ENCODE measurements around the gene HCN2.

The HCN2 gene

DNA sequence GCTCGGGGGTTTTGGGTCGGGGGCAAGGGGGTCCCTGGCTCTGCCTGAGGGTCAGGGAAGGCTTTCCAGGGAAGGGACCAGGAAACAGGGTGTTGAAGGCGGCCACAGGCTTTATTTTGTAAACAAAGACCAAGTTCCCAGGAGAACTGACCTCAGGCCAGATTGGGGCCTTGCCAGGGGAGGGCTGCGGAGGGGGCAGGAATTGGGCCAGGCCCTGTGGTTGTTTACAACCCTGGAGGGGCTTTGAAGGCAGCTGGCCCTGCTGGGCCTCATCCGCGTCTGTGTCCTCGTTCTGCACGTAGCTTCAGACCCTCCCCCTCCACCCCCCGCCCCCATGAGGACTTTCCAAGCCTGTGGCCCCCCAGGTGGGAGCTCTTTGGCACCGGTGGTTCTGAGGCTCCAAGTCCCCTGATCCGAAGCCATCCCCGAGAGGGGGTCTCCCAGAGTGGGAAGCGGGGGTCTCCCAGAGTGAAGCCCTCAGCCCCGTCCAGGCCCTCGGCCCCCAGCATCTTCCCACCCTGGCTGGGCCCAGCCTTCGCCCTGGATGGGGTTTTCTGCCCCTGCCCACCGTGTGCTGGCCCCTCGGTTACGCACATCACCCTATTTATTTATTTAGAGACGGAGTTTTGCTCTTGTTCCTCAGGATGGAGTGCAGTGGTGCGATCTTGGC lies 30.8 kb upstream of the HCN2 start:
- no peak for DNase-seq (ENCODE audit: extremely low spot score)
- TF ChIP-seq, protein P1, sequence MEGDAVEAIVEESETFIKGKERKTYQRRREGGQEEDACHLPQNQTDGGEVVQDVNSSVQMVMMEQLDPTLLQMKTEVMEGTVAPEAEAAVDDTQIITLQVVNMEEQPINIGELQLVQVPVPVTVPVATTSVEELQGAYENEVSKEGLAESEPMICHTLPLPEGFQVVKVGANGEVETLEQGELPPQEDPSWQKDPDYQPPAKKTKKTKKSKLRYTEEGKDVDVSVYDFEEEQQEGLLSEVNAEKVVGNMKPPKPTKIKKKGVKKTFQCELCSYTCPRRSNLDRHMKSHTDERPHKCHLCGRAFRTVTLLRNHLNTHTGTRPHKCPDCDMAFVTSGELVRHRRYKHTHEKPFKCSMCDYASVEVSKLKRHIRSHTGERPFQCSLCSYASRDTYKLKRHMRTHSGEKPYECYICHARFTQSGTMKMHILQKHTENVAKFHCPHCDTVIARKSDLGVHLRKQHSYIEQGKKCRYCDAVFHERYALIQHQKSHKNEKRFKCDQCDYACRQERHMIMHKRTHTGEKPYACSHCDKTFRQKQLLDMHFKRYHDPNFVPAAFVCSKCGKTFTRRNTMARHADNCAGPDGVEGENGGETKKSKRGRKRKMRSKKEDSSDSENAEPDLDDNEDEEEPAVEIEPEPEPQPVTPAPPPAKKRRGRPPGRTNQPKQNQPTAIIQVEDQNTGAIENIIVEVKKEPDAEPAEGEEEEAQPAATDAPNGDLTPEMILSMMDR (IDR thresholded peaks at IDR 0.05; ENCODE audit: control extremely low read depth, extremely low read depth, low read depth, missing control alignments), result no peak
- ChIA-PET POLR2A (no interaction called here), CTCF (no interaction called here)

GRCh38 chr19:560121-560520 lies 29.6 kb upstream of the HCN2 start:
- TF ChIP-seq, protein P1 (IDR thresholded peaks at IDR 0.05; ENCODE audit: control extremely low read depth, extremely low read depth, low read depth, missing control alignments), result no peak
- POLR2A ChIA-PET, result no interaction called here
- CTCF ChIA-PET, result interaction anchor here (1.5 kb wide), 1 partner anchor 49 kb away, joined by 5 read pairs; no protein-coding TSS in a partner anchor
- no peak for DNase-seq (ENCODE audit: extremely low spot score)

- CTCF ChIA-PET, result interaction anchor here (1.2 to 2.7 kb wide), 2 partner anchors 56 to 59 kb away, joined by 3 to 6 read pairs; partner anchors contain the start of gene TPGS1
- TF ChIP-seq, protein P1 (IDR thresholded peaks at IDR 0.05; ENCODE audit: control extremely low read depth, extremely low read depth, low read depth, missing control alignments), result no peak
- POLR2A ChIA-PET, result no interaction called here
- DNase-seq (ENCODE audit: extremely low spot score), result no peak
Observed at GRCh38 chr19:566403-566802, 23.3 kb upstream of the HCN2 start.

- CTCF ChIA-PET, result interaction anchor here (1.2 to 2.7 kb wide), 2 partner anchors 56 to 60 kb away, joined by 3 to 6 read pairs; partner anchors contain the start of gene TPGS1
Observed at GRCh38 chr19:566844-567243, 22.8 kb upstream of the HCN2 start.

GRCh38 chr19:567296-567900 lies 22.3 kb upstream of the HCN2 start:
- TF ChIP-seq, protein P1 (IDR thresholded peaks at IDR 0.05; ENCODE audit: control extremely low read depth, extremely low read depth, low read depth, missing control alignments), result no peak
- POLR2A ChIA-PET, result no interaction called here
- CTCF ChIA-PET, result interaction anchor here (1.2 to 2.7 kb wide), 3 partner anchors 12 to 60 kb away, joined by 3 to 6 read pairs (median 3); partner anchors contain the start of gene TPGS1
- DNase-seq (ENCODE audit: extremely low spot score), result no peak

More at GRCh38 chr19:566844-567243, 22.8 kb upstream of the HCN2 start:
- POLR2A ChIA-PET, result no interaction called here
- DNase-seq (ENCODE audit: extremely low spot score), result no peak
- TF ChIP-seq, protein P1 (IDR thresholded peaks at IDR 0.05; ENCODE audit: control extremely low read depth, extremely low read depth, low read depth, missing control alignments), result no peak

DNA sequence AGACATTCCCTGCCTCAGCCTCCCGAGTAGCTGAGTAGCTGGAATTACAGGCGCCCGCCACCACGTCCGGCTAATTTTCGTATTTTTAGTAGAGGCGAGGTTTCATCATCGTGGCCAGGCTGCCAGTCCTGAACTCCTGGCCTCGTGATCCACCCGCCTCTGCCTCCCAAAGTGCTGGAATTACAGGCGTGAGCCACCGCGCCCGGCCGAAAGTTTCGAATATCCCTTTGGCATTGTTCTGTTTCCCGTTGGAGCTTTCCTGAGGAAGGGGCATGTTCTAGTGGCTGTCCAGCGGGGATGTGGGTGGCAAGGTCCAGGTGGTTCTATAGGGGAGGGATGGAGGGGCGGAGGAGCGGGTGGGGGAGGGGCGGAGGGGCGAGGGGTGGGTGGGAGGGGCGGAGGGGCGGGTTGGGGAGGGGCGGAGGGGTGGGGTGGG lies 19.4 kb upstream of the HCN2 start:
- TF ChIP-seq, protein P1 (IDR thresholded peaks at IDR 0.05; ENCODE audit: control extremely low read depth, extremely low read depth, low read depth, missing control alignments), result no peak
- CTCF ChIA-PET, result interaction anchor here (1.6 kb wide), 1 partner anchor 38 kb away, joined by 3 read pairs; the partner anchor contains the start of gene CDC34
- POLR2A ChIA-PET, result no interaction called here

More for the DNA sequence above, 19.4 kb upstream of the HCN2 start:
- no peak for DNase-seq (ENCODE audit: extremely low spot score)
